HepG2 (cell line): ENCODE data around the gene ECHDC1. TPM values are rescaled to one million over a fixed set of nuclear protein-coding genes. Genes with fewer than 3 reads are reported as not detected.

ENCODE experiments used
- CSRNP1 ChIP-seq: sonication (generic); formaldehyde crosslinking; IDR thresholded peaks from 2 replicates; pipeline ENCODE4 v1.8.1; 2023; ENCODE audit warnings: mild to moderate bottlenecking, missing genetic modification reagents
- DZIP1 ChIP-seq: sonication (generic); formaldehyde crosslinking; IDR thresholded peaks from 2 replicates; pipeline ENCODE4 v1.5.0; 2020; ENCODE audit warnings: mild to moderate bottlenecking, missing genetic modification reagents
- GRHL1 ChIP-seq: sonication (generic); formaldehyde crosslinking; conservative IDR thresholded peaks from 2 replicates; pipeline ENCODE4 v1.8.0; 2022; ENCODE audit warnings: missing genetic modification reagents
- KDM6A ChIP-seq: IDR thresholded peaks from 2 replicates; pipeline ENCODE4 v1.6.1; 2016; ENCODE audit warnings: low read depth
- MBNL3 ChIP-seq: fragments of 250-450 bp; sonication (Bioruptor Pico); conservative IDR thresholded peaks from 2 replicates; pipeline ENCODE4 v1.8.0; 2022; ENCODE audit warnings: mild to moderate bottlenecking, inconsistent platforms
- SRY ChIP-seq: sonication (generic); formaldehyde crosslinking; IDR thresholded peaks from 2 replicates; pipeline ENCODE4 v1.8.0; 2022; ENCODE audit warnings: mild to moderate bottlenecking, missing genetic modification reagents
- THAP9 ChIP-seq: sonication (generic); formaldehyde crosslinking; IDR thresholded peaks from 2 replicates; pipeline ENCODE4; 2020; ENCODE audit warnings: missing genetic modification reagents, mild to moderate bottlenecking, borderline replicate concordance
- ZBTB26 ChIP-seq: IDR thresholded peaks from 2 replicates; pipeline ENCODE4 v1.6.1; 2016; ENCODE audit warnings: missing compliant biosample characterization, missing genetic modification reagents, borderline replicate concordance
- ZNF160 ChIP-seq: sonication (generic); formaldehyde crosslinking; IDR thresholded peaks from 2 replicates; pipeline ENCODE4 v1.8.0; 2022; ENCODE audit warnings: mild to moderate bottlenecking, inconsistent platforms, missing genetic modification reagents
- ZNF275 ChIP-seq: sonication (generic); formaldehyde crosslinking; IDR thresholded peaks from 2 replicates; pipeline ENCODE4 v1.8.0; 2022; ENCODE audit warnings: missing genetic modification reagents, mild to moderate bottlenecking, inconsistent platforms, borderline replicate concordance
- ZNF710 ChIP-seq: sonication (generic); formaldehyde crosslinking; IDR thresholded peaks from 2 replicates; pipeline ENCODE4 v1.5.0; 2020; ENCODE audit warnings: mild to moderate bottlenecking, missing genetic modification reagents, borderline replicate concordance
- ZNF761 ChIP-seq: sonication (generic); formaldehyde crosslinking; conservative IDR thresholded peaks from 2 replicates; pipeline ENCODE4 v1.4.0; 2020; ENCODE audit warnings: mild to moderate bottlenecking, missing genetic modification reagents
- polyA plus RNA-seq, 8 experiments: library from polyadenylated mRNA; depleted of rRNA in 3 of 8; stranded (reverse) in 7 of 8; unstranded in 1 of 8; fragments of >200 nt; fragmentation: Illumina TruSeq in 4 of 8; extraction: Trizol in 4 of 8; gene quantifications; 2 replicates each; pipeline versions ENCODE4 v1.2.1 to v1.2.3, GENCODE V29; 2011 to 2016; ENCODE audit warnings: low read depth in 4 of 8, missing spikeins in 1 of 8, mixed read lengths in 1 of 8; ENCODE audit not compliant: insufficient read depth in 1 of 8
- total RNA-seq, 5 experiments: library from RNA; depleted of rRNA; stranded (reverse); fragments of >200 nt; fragmentation: Illumina TruSeq; extraction: Trizol; gene quantifications; 2 replicates each; pipeline ENCODE4 v1.2.3, GENCODE V29; 2016; ENCODE audit warnings: low read depth in 1 of 5

The ECHDC1 gene
- total and polyA plus RNA-seq, 2 of the 13 experiments (the other 11 are each of a cell fraction or from before 2014, with no cell fraction given), result 32.8 to 98.1 TPM

GRCh38 chr6:127342946-127343808 lies at the start of gene ECHDC1 (continued):
- TF ChIP-seq ZNF160 (CRISPR knock-in tag), result peak; percentile 29; the same call in 1 of the 2 replicates
- peak; percentile 48; the same call in 1 of the 2 replicates for TF ChIP-seq DZIP1 (CRISPR knock-in tag)
- peak; percentile 94 for TF ChIP-seq ZNF710
- peak; percentile 70; the same call in 1 of the 2 replicates for TF ChIP-seq ZBTB26
- TF ChIP-seq KDM6A (CRISPR knock-in tag), result no peak
- no peak for TF ChIP-seq GRHL1 (CRISPR knock-in tag)
- TF ChIP-seq ZNF761 (CRISPR knock-in tag), result peak; percentile 93
- TF ChIP-seq THAP9 (CRISPR knock-in tag), result peak; percentile 89
- peak; percentile 56; the same call in 1 of the 2 replicates for TF ChIP-seq CSRNP1 (CRISPR knock-in tag)
- TF ChIP-seq MBNL3, result no peak
- peak; percentile 85; the same call in 1 of the 2 replicates for TF ChIP-seq ZNF275 (CRISPR knock-in tag)
- TF ChIP-seq SRY (CRISPR knock-in tag), result peak; percentile 97
